ENCODE results near the gene TXNDC2. TPM values are rescaled to one million over a fixed set of nuclear protein-coding genes. Genes with fewer than 3 reads are reported as not detected.

The TXNDC2 gene
- total and polyA plus RNA-seq, 2 experiments from 2014 or later, result not detected

DNA sequence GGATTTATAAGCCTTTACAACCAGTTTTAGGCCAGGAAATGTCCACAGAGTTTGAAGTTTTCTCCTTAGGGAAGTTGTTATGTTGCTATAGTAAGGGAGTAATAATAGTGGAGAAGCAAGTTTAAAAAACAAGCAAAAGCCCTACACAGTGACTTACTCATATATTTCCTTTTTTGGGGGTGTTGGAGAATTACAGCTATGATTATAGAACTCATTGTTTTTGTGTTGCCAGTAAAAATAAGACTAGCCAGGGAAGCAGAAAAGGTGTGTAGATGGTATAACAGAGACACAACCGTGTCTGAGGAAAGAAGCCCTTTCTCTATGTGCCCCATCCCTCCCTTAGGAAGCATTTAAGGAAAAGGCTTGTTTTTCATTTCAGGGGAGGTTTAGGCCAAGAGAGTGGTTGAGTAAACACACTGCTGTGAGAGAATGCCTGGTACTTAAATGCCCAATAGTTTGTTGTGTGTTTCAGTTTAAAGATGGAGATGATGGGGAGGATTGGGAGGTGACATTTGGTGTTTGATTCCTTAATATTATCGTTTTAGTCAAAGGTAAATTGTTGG is 30.4 kb downstream of the TXNDC2 start:
- peak overlapping the region; percentile 93 for H3K27ac ChIP-seq
- in situ Hi-C loops (cut with MboI), result no loop called here
- H3K36me3 ChIP-seq (ENCODE audit: low read depth), result no peaks in the 10 kb centered on the region
- H3F3A ChIP-seq (ENCODE audit: insufficient read depth), result peaks cover 38% of the 10 kb centered on the region
- peaks cover 53% of the 10 kb centered on the region for H4K20me1 ChIP-seq (ENCODE audit: insufficient read depth)
- 11 to 18% methylated on average over 2 of the region's 2 CpGs for WGBS, 2 experiments (ENCODE audit: low coverage in 1 of 2, low lambda C conversion rate in 2 of 2, missing lambda C conversion rate in 2 of 2)
- no peaks in the 10 kb centered on the region for H3K27me3 ChIP-seq (replicated peaks; ENCODE audit: insufficient read depth)
- no peaks in the 10 kb centered on the region for H3K9me3 ChIP-seq (ENCODE audit: low read depth)
- peak overlapping the region; percentile 94 for H3K9ac ChIP-seq
- peak overlapping the region; percentile 85 for H3K4me2 ChIP-seq (ENCODE audit: unreplicated experiment)
- no peaks in the 10 kb centered on the region for H3K9me2 ChIP-seq (ENCODE audit: insufficient read depth)
- peaks cover 39% of the 10 kb centered on the region for H3K4me1 ChIP-seq (ENCODE audit: insufficient read depth)
- peaks cover 71% of the 10 kb centered on the region for H3K79me2 ChIP-seq (ENCODE audit: insufficient read depth)
- TF ChIP-seq EZH2 (IDR thresholded peaks at IDR 0.05; ENCODE audit: insufficient read depth, poor library complexity, severe bottlenecking), result no peak
- TF ChIP-seq EZH2phosphoT487 (IDR thresholded peaks at IDR 0.05; ENCODE audit: insufficient read depth, low read depth), result no peak
- H2AFZ ChIP-seq, result no peak overlapping the region
- peak overlapping the region; percentile 81 for H3K4me3 ChIP-seq
- DNase-seq, result peak; percentile 67

DNA sequence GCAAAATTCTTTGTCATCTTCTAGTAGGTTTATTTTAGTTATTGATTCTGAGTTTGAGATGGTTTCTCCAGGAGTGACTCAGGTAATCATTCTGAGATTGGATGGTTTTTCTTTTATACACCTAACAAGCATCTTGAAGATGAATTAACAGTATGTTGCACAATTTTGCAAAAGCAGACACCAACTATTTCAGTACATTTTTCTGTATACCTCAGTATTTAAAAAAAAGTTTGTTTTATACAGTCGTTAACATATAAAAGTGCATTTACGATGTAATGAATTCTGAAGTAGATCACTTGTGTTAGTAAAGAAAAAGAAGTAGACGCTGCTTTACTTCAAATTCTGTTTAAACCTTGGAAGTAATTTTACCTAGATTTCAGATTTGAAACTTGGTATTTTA is 31.0 kb downstream of the TXNDC2 start:
- in situ Hi-C loops (cut with MboI), result no loop called here

DNA sequence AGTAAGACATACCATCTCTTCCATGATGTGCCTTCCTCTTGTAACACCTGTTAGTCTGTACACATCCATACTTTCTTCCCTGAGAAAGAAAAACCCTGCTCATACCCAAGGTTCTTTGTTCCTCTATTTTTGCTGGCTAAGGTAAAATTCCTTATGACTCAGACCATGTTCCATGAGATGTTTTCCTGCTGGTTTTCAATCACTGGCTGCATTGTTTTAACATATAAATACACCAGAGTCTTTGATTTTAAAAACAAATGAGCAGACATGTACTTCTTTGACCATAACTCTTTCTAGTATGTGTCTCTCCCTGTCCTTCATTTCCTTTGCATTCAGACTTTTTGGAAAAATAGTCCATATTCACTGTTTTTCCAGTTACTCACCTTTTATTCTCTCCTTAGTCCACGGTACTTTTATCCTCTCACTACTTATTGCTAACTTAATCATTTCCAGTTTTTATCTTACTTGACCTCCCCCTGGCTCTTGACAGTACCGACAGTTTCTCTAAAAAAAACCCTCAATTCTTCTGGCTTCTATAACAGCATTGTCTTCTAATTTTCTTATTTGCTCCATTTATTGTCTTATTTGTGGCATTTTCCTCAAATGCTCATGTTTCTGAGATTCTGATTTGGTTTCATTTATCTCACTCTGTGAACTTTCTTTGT is 32.4 kb downstream of the TXNDC2 start:
- Histone ChIP-seq H4K20me1 (ENCODE audit: insufficient read depth) (peaks cover 65% of the 10 kb centered on the region), H3K4me1 (ENCODE audit: insufficient read depth) (peaks cover 39% of the 10 kb centered on the region), H3K9me2 (ENCODE audit: insufficient read depth) (no peaks in the 10 kb centered on the region), H3K9me3 (ENCODE audit: low read depth) (no peaks in the 10 kb centered on the region), H3K27me3 (replicated peaks; ENCODE audit: insufficient read depth) (no peaks in the 10 kb centered on the region), H3K4me2 (ENCODE audit: unreplicated experiment) (peak overlapping the region; percentile 62), H3F3A (ENCODE audit: insufficient read depth) (peaks cover 35% of the 10 kb centered on the region), H3K27ac (peak overlapping the region; percentile 20), H3K4me3 (peak overlapping the region; percentile 8; the same call in 1 of the 2 replicates), H3K9ac (no peak overlapping the region), H3K79me2 (ENCODE audit: insufficient read depth) (peaks cover 91% of the 10 kb centered on the region), H2AFZ (no peak overlapping the region), H3K36me3 (ENCODE audit: low read depth) (no peaks in the 10 kb centered on the region)
- DNase-seq, result peak; percentile 56
- 20 to 31% methylated on average over 2 of the region's 2 CpGs for WGBS, 2 experiments (ENCODE audit: low coverage in 1 of 2, low lambda C conversion rate in 2 of 2, missing lambda C conversion rate in 2 of 2)
- in situ Hi-C loops (cut with MboI), result no loop called here
- TF ChIP-seq EZH2phosphoT487 (IDR thresholded peaks at IDR 0.05; ENCODE audit: insufficient read depth, low read depth) (no peak), EZH2 (IDR thresholded peaks at IDR 0.05; ENCODE audit: insufficient read depth, poor library complexity, severe bottlenecking) (no peak)

More for the DNA sequence above, 31.0 kb downstream of the TXNDC2 start:
- H3K27me3 ChIP-seq (replicated peaks; ENCODE audit: insufficient read depth), result no peaks in the 10 kb centered on the region
- peak overlapping the region; percentile 93 for H3K27ac ChIP-seq
- H4K20me1 ChIP-seq (ENCODE audit: insufficient read depth), result peaks cover 58% of the 10 kb centered on the region
- no peak overlapping the region for H2AFZ ChIP-seq
- H3K4me3 ChIP-seq, result peak overlapping the region; percentile 81
- no peaks in the 10 kb centered on the region for H3K9me3 ChIP-seq (ENCODE audit: low read depth)
- H3K79me2 ChIP-seq (ENCODE audit: insufficient read depth), result peaks cover 77% of the 10 kb centered on the region
- peaks cover 38% of the 10 kb centered on the region for H3F3A ChIP-seq (ENCODE audit: insufficient read depth)
- WGBS, 2 experiments (ENCODE audit: low coverage in 1 of 2, low lambda C conversion rate in 2 of 2, missing lambda C conversion rate in 2 of 2), result 95 to 97% methylated on average over 3 of the region's 3 CpGs
- peak overlapping the region; percentile 85 for H3K4me2 ChIP-seq (ENCODE audit: unreplicated experiment)
- no peaks in the 10 kb centered on the region for H3K9me2 ChIP-seq (ENCODE audit: insufficient read depth)
- no peak for TF ChIP-seq EZH2phosphoT487 (IDR thresholded peaks at IDR 0.05; ENCODE audit: insufficient read depth, low read depth)
- TF ChIP-seq EZH2 (IDR thresholded peaks at IDR 0.05; ENCODE audit: insufficient read depth, poor library complexity, severe bottlenecking), result no peak
- peak overlapping the region; percentile 94; the same call in 1 of the 2 replicates for H3K9ac ChIP-seq
- no peaks in the 10 kb centered on the region for H3K36me3 ChIP-seq (ENCODE audit: low read depth)
- no peak for DNase-seq
- peaks cover 39% of the 10 kb centered on the region for H3K4me1 ChIP-seq (ENCODE audit: insufficient read depth)

DNA sequence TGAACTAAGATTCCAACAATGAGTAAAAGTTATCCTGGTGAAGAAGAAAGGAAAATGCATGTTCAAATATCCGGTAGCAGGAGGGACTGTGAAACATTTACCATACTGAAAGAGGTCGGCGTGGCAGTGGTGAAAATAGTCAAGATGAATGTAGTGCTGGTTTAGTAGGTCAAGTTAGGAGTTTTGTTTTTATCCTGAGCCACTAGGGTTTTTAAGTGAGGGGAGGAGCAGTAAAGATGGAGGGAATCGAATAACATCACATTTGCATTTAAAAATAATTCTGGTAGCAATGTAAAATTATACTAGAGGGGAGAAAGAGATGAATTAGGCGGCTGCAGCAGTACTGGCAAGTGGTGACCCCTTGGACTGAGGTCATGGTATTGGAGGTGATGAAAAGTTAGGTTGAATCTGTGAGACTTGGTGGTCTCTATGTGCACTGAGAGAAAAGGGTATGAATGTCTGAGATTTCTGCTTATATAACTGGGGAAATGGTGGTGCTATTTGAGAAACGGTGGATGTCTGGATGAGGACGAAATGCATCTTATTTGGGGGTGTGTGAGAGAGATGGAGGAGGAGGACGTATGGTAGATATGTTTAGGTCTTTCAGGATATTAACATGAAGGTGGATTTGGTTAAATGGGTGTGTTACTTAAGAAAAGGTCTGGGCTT is 33.9 kb downstream of the TXNDC2 start:
- Histone ChIP-seq H3K9me2 (ENCODE audit: insufficient read depth) (no peaks in the 10 kb centered on the region), H4K20me1 (ENCODE audit: insufficient read depth) (peaks cover 72% of the 10 kb centered on the region), H3K4me1 (ENCODE audit: insufficient read depth) (peaks cover 51% of the 10 kb centered on the region), H3K27me3 (replicated peaks; ENCODE audit: insufficient read depth) (no peaks in the 10 kb centered on the region), H3F3A (ENCODE audit: insufficient read depth) (peaks cover 35% of the 10 kb centered on the region), H3K36me3 (ENCODE audit: low read depth) (no peaks in the 10 kb centered on the region), H2AFZ (no peak overlapping the region), H3K27ac (no peak overlapping the region), H3K79me2 (ENCODE audit: insufficient read depth) (peaks cover 100% of the 10 kb centered on the region), H3K9me3 (ENCODE audit: low read depth) (no peaks in the 10 kb centered on the region), H3K9ac (no peak overlapping the region), H3K4me2 (ENCODE audit: unreplicated experiment) (no peak overlapping the region), H3K4me3 (no peak overlapping the region)
- no peak for TF ChIP-seq EZH2 (IDR thresholded peaks at IDR 0.05; ENCODE audit: insufficient read depth, poor library complexity, severe bottlenecking)
- TF ChIP-seq EZH2phosphoT487 (IDR thresholded peaks at IDR 0.05; ENCODE audit: insufficient read depth, low read depth), result no peak
- WGBS, 2 experiments (ENCODE audit: low coverage in 1 of 2, low lambda C conversion rate in 2 of 2, missing lambda C conversion rate in 2 of 2), result 90 to 91% methylated on average over 8 of the region's 8 CpGs
- in situ Hi-C loops (cut with MboI), result no loop called here
- no peak for DNase-seq
